Memory B cell (primary cell): ENCODE results near the gene CLCNKB.
"Not testable (repeated sequence)": the region's sequence is repeated elsewhere in the genome, so short reads cannot be mapped to it uniquely, and the experiment has no call there.

Experiments
- ATAC-seq: fragments of 150-1000 bp; cut with Tn5 transposase; 2 replicates; pipeline ENCODE4 v1.10.0; 2021; ENCODE audit warnings: low read depth, mild to moderate bottlenecking, moderate library complexity
- DNase-seq, 2 donors: peaks; one replicate each; pipeline ENCODE4 v3.0.0; 2022; ENCODE audit warnings: low spot score in 2 of 2
- H3K27ac Mint-ChIP-seq: one replicate; pipeline ENCODE4 v1.8.0; 2022; ENCODE audit warnings: mild to moderate bottlenecking, moderate library complexity, mixed read lengths
- H3K27me3 Mint-ChIP-seq: one replicate; pipeline ENCODE4 v1.8.0; 2022; ENCODE audit warnings: mixed read lengths
- H3K36me3 Mint-ChIP-seq: one replicate; pipeline ENCODE4 v1.8.0; 2022; ENCODE audit warnings: mild to moderate bottlenecking, mixed read lengths
- H3K4me1 Mint-ChIP-seq: one replicate; pipeline ENCODE4 v1.8.0; 2022; ENCODE audit warnings: mixed read lengths
- H3K4me3 Mint-ChIP-seq: one replicate; pipeline ENCODE4 v1.8.0; 2022; ENCODE audit warnings: mild to moderate bottlenecking, moderate library complexity, mixed read lengths
- H3K9me3 Mint-ChIP-seq: one replicate; pipeline ENCODE4 v1.8.0; 2022; ENCODE audit warnings: mixed read lengths

Gene CLCNKB

GRCh38 chr1:16018749-16019643, 24.6 kb upstream of the CLCNKB start:
- no peaks in the 10 kb centered on the region for H3K36me3 Mint-ChIP-seq
- peaks cover 8% of the 10 kb centered on the region for H3K27me3 Mint-ChIP-seq
- H3K9me3 Mint-ChIP-seq, result no peaks in the 10 kb centered on the region
- ATAC-seq, result no peak
- H3K4me3 Mint-ChIP-seq, result no peak overlapping the region
- peaks cover 8% of the 10 kb centered on the region for H3K4me1 Mint-ChIP-seq
- DNase-seq, result no peak
- H3K27ac Mint-ChIP-seq, result no peak overlapping the region

GRCh38 chr1:16019644-16020277, 23.8 kb upstream of the CLCNKB start:
- peaks cover 8% of the 10 kb centered on the region for H3K27me3 Mint-ChIP-seq
- H3K4me1 Mint-ChIP-seq, result peaks cover 6% of the 10 kb centered on the region
- H3K4me3 Mint-ChIP-seq, result no peak overlapping the region
- H3K36me3 Mint-ChIP-seq, result no peaks in the 10 kb centered on the region
- ATAC-seq (no peak), DNase-seq (no peak)
- no peak overlapping the region for H3K27ac Mint-ChIP-seq
- no peaks in the 10 kb centered on the region for H3K9me3 Mint-ChIP-seq

- Mint-ChIP-seq H3K27ac (no peak overlapping the region), H3K4me1 (peaks cover 1% of the 10 kb centered on the region), H3K4me3 (no peak overlapping the region), H3K9me3 (no peaks in the 10 kb centered on the region), H3K36me3 (no peaks in the 10 kb centered on the region), H3K27me3 (peaks cover 6% of the 10 kb centered on the region)
- DNase-seq, result no peak
- ATAC-seq, result no peak
Measured at GRCh38 chr1:16020325-16020724, 23.3 kb upstream of the CLCNKB start.

- not testable (repeated sequence) for H3K4me1 Mint-ChIP-seq, H3K27me3 Mint-ChIP-seq, DNase-seq, H3K36me3 Mint-ChIP-seq, H3K27ac Mint-ChIP-seq, H3K4me3 Mint-ChIP-seq, H3K9me3 Mint-ChIP-seq, ATAC-seq
Measured at GRCh38 chr1:16020878-16021277, 22.7 kb upstream of the CLCNKB start.

GRCh38 chr1:16021681-16022080, 21.9 kb upstream of the CLCNKB start, which contains the start of gene CLCNKA:
TSS of gene CLCNKA (plus strand) at chr1:16022036. CDS start at chr1:16022620, 584 bp downstream.
- H3K9me3 Mint-ChIP-seq, result no peaks in the 10 kb centered on the region
- peaks cover 6% of the 10 kb centered on the region for H3K27me3 Mint-ChIP-seq
- no peaks in the 10 kb centered on the region for H3K4me1 Mint-ChIP-seq
- no peak for ATAC-seq
- H3K36me3 Mint-ChIP-seq, result no peaks in the 10 kb centered on the region
- DNase-seq, result no peak
- no peak within 1 kb of the TSS for H3K4me3 Mint-ChIP-seq
- H3K27ac Mint-ChIP-seq, result no peak within 1 kb of the TSS

- Mint-ChIP-seq H3K4me3 (no peak overlapping the region), H3K9me3 (no peaks in the 10 kb centered on the region), H3K27ac (no peak overlapping the region), H3K27me3 (peaks cover 6% of the 10 kb centered on the region), H3K36me3 (no peaks in the 10 kb centered on the region), H3K4me1 (no peaks in the 10 kb centered on the region)
- no peak for ATAC-seq
- DNase-seq, result no peak
Measured at GRCh38 chr1:16022393-16022792, 21.2 kb upstream of the CLCNKB start.

GRCh38 chr1:16023050-16023653, 20.4 kb upstream of the CLCNKB start:
- no peaks in the 10 kb centered on the region for H3K36me3 Mint-ChIP-seq
- no peaks in the 10 kb centered on the region for H3K9me3 Mint-ChIP-seq
- H3K27me3 Mint-ChIP-seq, result peaks cover 10% of the 10 kb centered on the region
- ATAC-seq (no peak), DNase-seq (no peak)
- H3K4me1 Mint-ChIP-seq, result no peaks in the 10 kb centered on the region
- no peak overlapping the region for H3K27ac Mint-ChIP-seq
- no peak overlapping the region for H3K4me3 Mint-ChIP-seq

- ATAC-seq, H3K4me1 Mint-ChIP-seq, H3K9me3 Mint-ChIP-seq, DNase-seq, H3K4me3 Mint-ChIP-seq, H3K27ac Mint-ChIP-seq, H3K36me3 Mint-ChIP-seq: not testable (repeated sequence)
- peaks cover 26% of the 10 kb centered on the region for H3K27me3 Mint-ChIP-seq
Measured at GRCh38 chr1:16026302-16026701, 17.3 kb upstream of the CLCNKB start.

- no peak for DNase-seq
- peak overlapping the region; percentile 44 for H3K4me3 Mint-ChIP-seq
- peaks cover 2% of the 10 kb centered on the region for H3K4me1 Mint-ChIP-seq
- peaks cover 21% of the 10 kb centered on the region for H3K27me3 Mint-ChIP-seq
- H3K27ac Mint-ChIP-seq, result no peak overlapping the region
- H3K9me3 Mint-ChIP-seq, result no peaks in the 10 kb centered on the region
- ATAC-seq, result peak; percentile 53
- no peaks in the 10 kb centered on the region for H3K36me3 Mint-ChIP-seq
Measured at GRCh38 chr1:16026723-16027484, 16.7 kb upstream of the CLCNKB start.

- Mint-ChIP-seq H3K27me3 (peaks cover 23% of the 10 kb centered on the region), H3K27ac (no peak overlapping the region), H3K4me3 (peak overlapping the region; percentile 24), H3K9me3 (no peaks in the 10 kb centered on the region), H3K4me1 (peaks cover 5% of the 10 kb centered on the region), H3K36me3 (no peaks in the 10 kb centered on the region)
- no peak for DNase-seq
- no peak for ATAC-seq
Measured at GRCh38 chr1:16028237-16029002, 15.2 kb upstream of the CLCNKB start.

GRCh38 chr1:16029003-16029268, 14.6 kb upstream of the CLCNKB start:
- not testable (repeated sequence) for ATAC-seq, DNase-seq, H3K36me3 Mint-ChIP-seq, H3K4me3 Mint-ChIP-seq, H3K4me1 Mint-ChIP-seq, H3K9me3 Mint-ChIP-seq, H3K27ac Mint-ChIP-seq
- peaks cover 23% of the 10 kb centered on the region for H3K27me3 Mint-ChIP-seq

GRCh38 chr1:16029288-16029687, 14.3 kb upstream of the CLCNKB start:
- Mint-ChIP-seq H3K4me3 (no peak overlapping the region), H3K4me1 (peaks cover 5% of the 10 kb centered on the region), H3K9me3 (no peaks in the 10 kb centered on the region), H3K27ac (no peak overlapping the region), H3K27me3 (peaks cover 23% of the 10 kb centered on the region), H3K36me3 (no peaks in the 10 kb centered on the region)
- no peak for DNase-seq
- no peak for ATAC-seq

- ATAC-seq (no peak), DNase-seq (no peak)
- H3K4me3 Mint-ChIP-seq, result no peak overlapping the region
- no peak overlapping the region for H3K27ac Mint-ChIP-seq
- no peaks in the 10 kb centered on the region for H3K36me3 Mint-ChIP-seq
- H3K4me1 Mint-ChIP-seq, result peaks cover 5% of the 10 kb centered on the region
- peaks cover 23% of the 10 kb centered on the region for H3K27me3 Mint-ChIP-seq
- no peaks in the 10 kb centered on the region for H3K9me3 Mint-ChIP-seq
Measured at GRCh38 chr1:16031551-16031950, 12.0 kb upstream of the CLCNKB start.
